HepG2 (cell line): ENCODE data around the gene FOSB. TPM values are rescaled to one million over a fixed set of nuclear protein-coding genes. Genes with fewer than 3 reads are reported as not detected.

Experiments
- ARHGAP35 ChIP-seq: sonication (generic); formaldehyde crosslinking; IDR thresholded peaks from 2 replicates; pipeline ENCODE4 v1.9.0; 2022; ENCODE audit warnings: mild to moderate bottlenecking, inconsistent platforms, moderate library complexity, missing genetic modification reagents, borderline replicate concordance
- FOSL2 ChIP-seq: sonication (generic); formaldehyde crosslinking; IDR thresholded peaks from 2 replicates; pipeline ENCODE4 v1.4.0; 2020; ENCODE audit warnings: missing genetic modification reagents
- MTF2 ChIP-seq: sonication (generic); formaldehyde crosslinking; IDR thresholded peaks from 2 replicates; pipeline ENCODE4 v1.5.0; 2020; ENCODE audit warnings: missing genetic modification reagents, borderline replicate concordance
- SMAD3 ChIP-seq: sonication (generic); formaldehyde crosslinking; IDR thresholded peaks from 2 replicates; pipeline ENCODE4 v1.4.0; 2020; ENCODE audit warnings: missing genetic modification reagents
- WIZ ChIP-seq: sonication (generic); formaldehyde crosslinking; IDR thresholded peaks from 2 replicates; pipeline ENCODE4 v1.5.1; 2020; ENCODE audit warnings: mild to moderate bottlenecking, missing genetic modification reagents
- ZBTB3 ChIP-seq: sonication (generic); formaldehyde crosslinking; IDR thresholded peaks from 2 replicates; pipeline ENCODE4 v1.4.0; 2020; ENCODE audit warnings: low read depth, mild to moderate bottlenecking, moderate library complexity, missing genetic modification reagents, borderline replicate concordance
- ZC3H13 ChIP-seq: sonication (generic); formaldehyde crosslinking; IDR thresholded peaks from 2 replicates; pipeline ENCODE4 v1.8.1; 2023; ENCODE audit warnings: mild to moderate bottlenecking, missing genetic modification reagents, moderate library complexity
- ZKSCAN1 ChIP-seq: fragments of 150-350 bp; IDR thresholded peaks from 2 replicates; pipeline ENCODE4 v1.6.1; 2014; ENCODE audit warnings: low read length
- ZNF331 ChIP-seq: sonication (generic); formaldehyde crosslinking; IDR thresholded peaks from 2 replicates; pipeline ENCODE4 v1.4.0; 2020; ENCODE audit warnings: missing genetic modification reagents
- ZNF510 ChIP-seq: sonication (generic); formaldehyde crosslinking; IDR thresholded peaks from 2 replicates; pipeline ENCODE4 v1.4.0; 2020; ENCODE audit warnings: low read depth, mild to moderate bottlenecking, missing genetic modification reagents
- ZNF564 ChIP-seq: sonication (generic); formaldehyde crosslinking; IDR thresholded peaks from 2 replicates; pipeline ENCODE4 v1.8.1; 2023; ENCODE audit warnings: mild to moderate bottlenecking, missing genetic modification reagents
- ZNF652 ChIP-seq: IDR thresholded peaks from 2 replicates; pipeline ENCODE4 v1.6.1; 2016; ENCODE audit warnings: low read depth, borderline replicate concordance
- ZNF749 ChIP-seq: sonication (generic); formaldehyde crosslinking; IDR thresholded peaks from 2 replicates; pipeline ENCODE4 v1.8.0; 2022; ENCODE audit warnings: mild to moderate bottlenecking, missing genetic modification reagents, moderate library complexity, borderline replicate concordance
- ZNF768 ChIP-seq: sonication (generic); formaldehyde crosslinking; IDR thresholded peaks from 2 replicates; pipeline ENCODE4 v1.4.0; 2020; ENCODE audit warnings: missing genetic modification reagents
- ZNF792 ChIP-seq: IDR thresholded peaks from 2 replicates; pipeline ENCODE4 v1.6.1; 2016
- ZSCAN12 ChIP-seq: sonication (generic); formaldehyde crosslinking; IDR thresholded peaks from 2 replicates; pipeline ENCODE4 v1.9.0; 2021; ENCODE audit warnings: mild to moderate bottlenecking, missing genetic modification reagents
- ZSCAN31 ChIP-seq: sonication (generic); formaldehyde crosslinking; IDR thresholded peaks from 2 replicates; pipeline ENCODE4 v1.5.0; 2020; ENCODE audit warnings: low read depth, mild to moderate bottlenecking, missing genetic modification reagents
- polyA plus RNA-seq, 8 experiments: library from polyadenylated mRNA; depleted of rRNA in 3 of 8; stranded (reverse) in 7 of 8; unstranded in 1 of 8; fragments of >200 nt; fragmentation: Illumina TruSeq in 4 of 8; extraction: Trizol in 4 of 8; gene quantifications; 2 replicates each; pipeline versions ENCODE4 v1.2.1 to v1.2.3, GENCODE V29; 2011 to 2016; ENCODE audit warnings: low read depth in 4 of 8, missing spikeins in 1 of 8, mixed read lengths in 1 of 8; ENCODE audit not compliant: insufficient read depth in 1 of 8
- total RNA-seq, 5 experiments: library from RNA; depleted of rRNA; stranded (reverse); fragments of >200 nt; fragmentation: Illumina TruSeq; extraction: Trizol; gene quantifications; 2 replicates each; pipeline ENCODE4 v1.2.3, GENCODE V29; 2016; ENCODE audit warnings: low read depth in 1 of 5
- TF ChIP-seq, protein P1 (sequence below), 2 experiments: sonication (generic) in 1 of 2; formaldehyde crosslinking in 1 of 2; IDR thresholded peaks; 2 replicates each; pipeline versions ENCODE4 v1.6.1 to v1.9.0; 2014 to 2022; ENCODE audit warnings: antibody characterized with exemption in 1 of 2, borderline replicate concordance in 1 of 2, inconsistent platforms in 1 of 2, low read depth in 1 of 2, missing genetic modification reagents in 1 of 2
- TF ChIP-seq, protein P2 (sequence below): sonication (generic); formaldehyde crosslinking; IDR thresholded peaks from 2 replicates; pipeline ENCODE4 v1.4.0; 2020; ENCODE audit warnings: mild to moderate bottlenecking, missing genetic modification reagents
- TF ChIP-seq, protein P3 (sequence below): IDR thresholded peaks from 2 replicates; pipeline ENCODE4 v1.6.1; 2016; ENCODE audit warnings: missing compliant biosample characterization, missing genetic modification reagents, borderline replicate concordance

FOSB gene
- total and polyA plus RNA-seq, 2 of the 13 experiments (the other 11 are each of a cell fraction or from before 2014, with no cell fraction given) = 2.8 to 6.0 TPM

DNA sequence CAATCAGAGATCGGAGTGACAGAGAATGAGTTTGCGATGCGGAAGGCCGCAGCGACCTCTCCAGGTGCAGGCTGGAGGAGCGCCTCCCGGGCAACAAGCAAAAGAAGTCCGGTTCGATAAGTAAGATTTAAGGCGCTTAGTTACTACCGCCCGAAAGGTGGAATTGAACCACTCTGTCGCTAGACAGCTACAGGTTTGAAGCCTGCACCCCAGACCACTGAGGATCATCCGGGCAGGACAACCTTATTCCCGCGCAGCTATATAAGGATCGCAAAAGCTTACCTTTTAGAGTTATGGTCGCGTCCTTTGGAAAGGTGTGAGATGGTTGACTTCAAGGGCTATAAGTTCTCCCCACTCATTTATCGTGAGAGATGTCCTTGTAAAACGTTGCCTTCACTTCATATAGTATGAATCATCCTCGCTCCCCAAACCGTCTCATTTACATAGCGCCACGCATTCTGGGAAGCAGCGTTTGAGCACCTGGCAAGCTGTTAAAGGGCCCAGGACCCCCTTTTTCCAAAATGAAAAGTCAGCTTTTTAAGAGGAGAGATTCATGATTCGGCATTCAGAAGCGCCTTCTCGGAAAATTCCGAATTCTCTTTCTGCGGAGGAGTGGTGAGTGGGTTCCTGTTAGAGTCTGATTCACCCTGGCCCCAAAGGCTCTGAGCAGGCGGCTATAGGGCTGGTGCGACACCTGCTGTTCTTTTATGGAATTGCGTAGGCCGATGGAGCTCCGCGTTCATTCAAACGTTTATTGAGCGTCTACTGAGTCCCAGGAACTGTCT lies 10.8 kb downstream of the FOSB start (continued):
- TF ChIP-seq FOSL2 = peak; percentile 53
- no peak for TF ChIP-seq ARHGAP35 (CRISPR knock-in tag)
- peak; percentile 85; the same call in 1 of the 2 replicates for TF ChIP-seq SMAD3 (CRISPR knock-in tag)
- TF ChIP-seq ZNF768 (CRISPR knock-in tag) = no peak
- no peak; the same call in 1 of the 2 replicates for TF ChIP-seq ZKSCAN1
- TF ChIP-seq WIZ (CRISPR knock-in tag) = no peak
- no peak; the same call in 1 of the 2 replicates for TF ChIP-seq ZNF749 (CRISPR knock-in tag)
- TF ChIP-seq ZNF792 (CRISPR knock-in tag) = peak; percentile 86
- peak; percentile 86 for TF ChIP-seq ZSCAN31 (CRISPR knock-in tag)
- TF ChIP-seq ZBTB3 = no peak
- TF ChIP-seq, protein P1, sequence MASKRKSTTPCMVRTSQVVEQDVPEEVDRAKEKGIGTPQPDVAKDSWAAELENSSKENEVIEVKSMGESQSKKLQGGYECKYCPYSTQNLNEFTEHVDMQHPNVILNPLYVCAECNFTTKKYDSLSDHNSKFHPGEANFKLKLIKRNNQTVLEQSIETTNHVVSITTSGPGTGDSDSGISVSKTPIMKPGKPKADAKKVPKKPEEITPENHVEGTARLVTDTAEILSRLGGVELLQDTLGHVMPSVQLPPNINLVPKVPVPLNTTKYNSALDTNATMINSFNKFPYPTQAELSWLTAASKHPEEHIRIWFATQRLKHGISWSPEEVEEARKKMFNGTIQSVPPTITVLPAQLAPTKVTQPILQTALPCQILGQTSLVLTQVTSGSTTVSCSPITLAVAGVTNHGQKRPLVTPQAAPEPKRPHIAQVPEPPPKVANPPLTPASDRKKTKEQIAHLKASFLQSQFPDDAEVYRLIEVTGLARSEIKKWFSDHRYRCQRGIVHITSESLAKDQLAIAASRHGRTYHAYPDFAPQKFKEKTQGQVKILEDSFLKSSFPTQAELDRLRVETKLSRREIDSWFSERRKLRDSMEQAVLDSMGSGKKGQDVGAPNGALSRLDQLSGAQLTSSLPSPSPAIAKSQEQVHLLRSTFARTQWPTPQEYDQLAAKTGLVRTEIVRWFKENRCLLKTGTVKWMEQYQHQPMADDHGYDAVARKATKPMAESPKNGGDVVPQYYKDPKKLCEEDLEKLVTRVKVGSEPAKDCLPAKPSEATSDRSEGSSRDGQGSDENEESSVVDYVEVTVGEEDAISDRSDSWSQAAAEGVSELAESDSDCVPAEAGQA (IDR thresholded peaks at IDR 0.05; ENCODE audit: low read depth) = no peak
- TF ChIP-seq, protein P1 (CRISPR knock-in tag; IDR thresholded peaks at IDR 0.05; ENCODE audit: borderline replicate concordance) = peak; percentile 34; the same call in 1 of the 2 replicates
- TF ChIP-seq, protein P2, sequence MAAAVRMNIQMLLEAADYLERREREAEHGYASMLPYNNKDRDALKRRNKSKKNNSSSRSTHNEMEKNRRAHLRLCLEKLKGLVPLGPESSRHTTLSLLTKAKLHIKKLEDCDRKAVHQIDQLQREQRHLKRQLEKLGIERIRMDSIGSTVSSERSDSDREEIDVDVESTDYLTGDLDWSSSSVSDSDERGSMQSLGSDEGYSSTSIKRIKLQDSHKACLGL (CRISPR knock-in tag) = no peak
- TF ChIP-seq ZSCAN12 (CRISPR knock-in tag) = 0 out of 2 replicates have a peak, but pooled peaks have one; percentile 21
- TF ChIP-seq, protein P3, sequence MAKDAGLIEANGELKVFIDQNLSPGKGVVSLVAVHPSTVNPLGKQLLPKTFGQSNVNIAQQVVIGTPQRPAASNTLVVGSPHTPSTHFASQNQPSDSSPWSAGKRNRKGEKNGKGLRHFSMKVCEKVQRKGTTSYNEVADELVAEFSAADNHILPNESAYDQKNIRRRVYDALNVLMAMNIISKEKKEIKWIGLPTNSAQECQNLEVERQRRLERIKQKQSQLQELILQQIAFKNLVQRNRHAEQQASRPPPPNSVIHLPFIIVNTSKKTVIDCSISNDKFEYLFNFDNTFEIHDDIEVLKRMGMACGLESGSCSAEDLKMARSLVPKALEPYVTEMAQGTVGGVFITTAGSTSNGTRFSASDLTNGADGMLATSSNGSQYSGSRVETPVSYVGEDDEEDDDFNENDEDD (CRISPR knock-in tag) = peak; percentile 23; the same call in 1 of the 2 replicates
- 0 out of 2 replicates have a peak, but pooled peaks have one; percentile 56 for TF ChIP-seq ZNF510 (CRISPR knock-in tag)
- TF ChIP-seq MTF2 (CRISPR knock-in tag) = no peak
- peak; percentile 87 for TF ChIP-seq ZNF331 (CRISPR knock-in tag)
- TF ChIP-seq ZNF652 = peak; percentile 29; the same call in 1 of the 2 replicates
- TF ChIP-seq ZNF564 (CRISPR knock-in tag) = no peak
- TF ChIP-seq ZC3H13 (CRISPR knock-in tag) = peak; percentile 47; the same call in 1 of the 2 replicates
